GM23248 (cell line): ENCODE results near the gene NDUFA12.

Experiments
- EZH2 ChIP-seq: fragments of 200-600 bp; sonication (generic); IDR thresholded peaks from 2 replicates; pipeline ENCODE4 v1.6.1; 2018; ENCODE audit warnings: antibody characterized with exemption, mild to moderate bottlenecking; ENCODE audit not compliant: insufficient read depth, poor library complexity, severe bottlenecking
- EZH2phosphoT487 ChIP-seq: fragments of 200-600 bp; sonication (generic); IDR thresholded peaks from 2 replicates; pipeline ENCODE4 v1.6.1; 2018; ENCODE audit warnings: antibody characterized with exemption, moderate library complexity, mild to moderate bottlenecking, low read depth; ENCODE audit not compliant: insufficient read depth

DNA sequence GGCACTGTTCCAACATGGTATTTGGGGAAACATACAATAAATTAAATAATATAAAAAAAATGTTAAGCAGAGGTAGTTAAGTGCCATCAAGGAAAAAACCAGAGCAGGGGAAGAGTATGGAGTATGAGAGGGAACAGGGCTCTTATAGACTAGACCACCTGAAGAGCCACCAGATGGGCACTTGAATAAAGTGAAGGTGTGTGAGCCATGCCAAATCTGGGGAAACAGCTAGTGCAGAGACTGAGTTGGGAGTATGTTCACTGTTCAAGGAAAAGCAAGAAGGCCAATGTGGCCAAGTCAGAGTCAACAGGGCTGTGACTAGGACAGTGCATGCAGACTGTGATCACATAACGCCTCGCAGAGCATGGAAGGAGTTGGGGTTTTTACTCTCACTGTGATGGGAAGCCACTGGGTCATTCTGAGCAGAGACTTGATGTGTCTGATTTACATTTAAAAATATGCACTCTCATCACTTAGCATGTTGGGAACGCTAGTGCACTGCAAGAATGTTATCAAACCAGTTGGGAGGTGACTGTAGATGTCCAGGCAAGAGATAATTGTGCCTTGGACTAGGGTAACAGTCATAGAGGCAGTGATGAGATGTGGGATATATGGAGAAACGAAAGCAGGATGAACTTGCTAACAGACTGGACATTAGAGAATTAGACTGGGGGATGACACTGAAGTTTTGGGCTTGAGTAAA is 25.6 kb downstream of the NDUFA12 start:
- TF ChIP-seq EZH2 (no peak), EZH2phosphoT487 (no peak)
